ENCODE measurements around the gene KRT33B. TPM values are rescaled to one million over a fixed set of nuclear protein-coding genes. Genes with fewer than 3 reads are reported as not detected.

The KRT33B gene
- total RNA-seq, 1 experiment from 2014 or later = not detected

DNA sequence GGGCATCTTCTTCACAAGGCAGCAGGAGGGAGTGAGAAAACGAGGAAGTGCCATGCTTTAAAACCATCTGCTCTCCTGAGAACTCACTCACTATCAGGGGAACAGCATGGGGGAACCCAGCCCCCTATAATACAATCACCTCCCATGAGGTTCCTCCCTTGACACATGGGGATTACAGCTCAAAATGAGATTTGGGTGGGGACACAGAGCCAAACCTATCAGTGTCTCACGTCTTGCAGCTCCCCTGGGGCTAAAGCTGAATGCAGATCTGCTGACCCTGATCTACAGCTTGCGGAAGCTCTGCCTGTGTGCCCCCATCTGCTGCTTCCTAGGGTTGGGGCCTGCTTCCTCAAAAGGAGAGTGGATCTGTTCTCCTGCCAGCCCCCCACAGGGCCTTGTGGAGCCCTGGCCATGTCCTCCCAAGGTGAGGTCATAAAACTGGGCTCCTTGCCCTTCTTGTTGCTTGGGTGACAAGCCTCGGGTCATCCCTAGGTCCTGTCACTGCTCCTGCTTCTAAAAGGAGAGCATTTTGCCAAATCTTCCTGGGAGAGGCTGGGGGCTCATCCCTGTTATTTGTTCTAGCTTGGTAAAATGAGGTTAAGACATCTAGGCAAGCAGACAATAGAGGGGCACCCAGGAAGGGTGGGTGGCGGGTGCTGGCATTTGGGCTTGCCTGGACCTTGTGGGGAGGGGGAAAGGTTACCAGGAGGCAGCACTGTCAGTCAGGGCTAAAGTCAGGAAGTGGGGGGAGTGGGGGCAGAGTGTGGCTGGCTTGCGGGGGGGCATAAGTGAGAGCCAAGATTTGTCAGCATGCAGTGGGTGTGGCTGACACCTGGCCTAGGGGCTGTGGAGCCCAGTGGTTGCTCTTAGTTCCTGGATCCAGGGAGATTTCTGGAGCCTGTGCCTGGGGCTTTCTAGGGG lies 35.0 kb downstream of the KRT33B start:
- H3K23ac ChIP-seq (ENCODE audit: insufficient read length, low read depth, low read length) = no peak overlapping the region
- H3K27ac ChIP-seq (ENCODE audit: insufficient read length, low read depth, low read length) = no peak overlapping the region
- no peak for DNase-seq
- TF ChIP-seq, protein P1, sequence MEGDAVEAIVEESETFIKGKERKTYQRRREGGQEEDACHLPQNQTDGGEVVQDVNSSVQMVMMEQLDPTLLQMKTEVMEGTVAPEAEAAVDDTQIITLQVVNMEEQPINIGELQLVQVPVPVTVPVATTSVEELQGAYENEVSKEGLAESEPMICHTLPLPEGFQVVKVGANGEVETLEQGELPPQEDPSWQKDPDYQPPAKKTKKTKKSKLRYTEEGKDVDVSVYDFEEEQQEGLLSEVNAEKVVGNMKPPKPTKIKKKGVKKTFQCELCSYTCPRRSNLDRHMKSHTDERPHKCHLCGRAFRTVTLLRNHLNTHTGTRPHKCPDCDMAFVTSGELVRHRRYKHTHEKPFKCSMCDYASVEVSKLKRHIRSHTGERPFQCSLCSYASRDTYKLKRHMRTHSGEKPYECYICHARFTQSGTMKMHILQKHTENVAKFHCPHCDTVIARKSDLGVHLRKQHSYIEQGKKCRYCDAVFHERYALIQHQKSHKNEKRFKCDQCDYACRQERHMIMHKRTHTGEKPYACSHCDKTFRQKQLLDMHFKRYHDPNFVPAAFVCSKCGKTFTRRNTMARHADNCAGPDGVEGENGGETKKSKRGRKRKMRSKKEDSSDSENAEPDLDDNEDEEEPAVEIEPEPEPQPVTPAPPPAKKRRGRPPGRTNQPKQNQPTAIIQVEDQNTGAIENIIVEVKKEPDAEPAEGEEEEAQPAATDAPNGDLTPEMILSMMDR (conservative IDR thresholded peaks at IDR 0.05) = no peak
- Mint-ChIP-seq H3K9me3 (no peaks in the 10 kb centered on the region; a peak in 2 of 5 replicates), H3K4me1 (peaks cover 0 to 9% of the 10 kb centered on the region in 2 experiments; a peak in 3 of 4 replicates), H3K27ac (no peak overlapping the region), H3K4me3 (no peak overlapping the region), H3K36me3 (ENCODE audit: insufficient read depth in 1 of 3, low read depth in 3 of 3) (no peaks in the 10 kb centered on the region; a peak in 1 of 7 replicates), H3K27me3 (ENCODE audit: low read depth) (peaks cover 5% of the 10 kb centered on the region)
- H3K4me1 ChIP-seq (ENCODE audit: insufficient read depth, low read length) = no peaks in the 10 kb centered on the region
- H3T11ph ChIP-seq (ENCODE audit: low read length) = no peak overlapping the region
- H4K8ac ChIP-seq (replicated peaks; ENCODE audit: insufficient read length, low read depth, low read length) = no peak overlapping the region
- H2BK120ac ChIP-seq (ENCODE audit: low read depth, low read length, poor library complexity, severe bottlenecking) = no peak overlapping the region
- no peaks in the 10 kb centered on the region for H3K79me2 ChIP-seq (ENCODE audit: insufficient read depth, low read length)
- H3K27me3 ChIP-seq (ENCODE audit: insufficient read depth, low read length) = no peaks in the 10 kb centered on the region
- no CpG with 5 or more reads among the region's 6 CpGs for WGBS (ENCODE audit: extremely low coverage, insufficient read length, low lambda C conversion rate)
- no peak overlapping the region for H4K91ac ChIP-seq (ENCODE audit: insufficient read length, low read depth, low read length)
- no peak overlapping the region for H3K4ac ChIP-seq (ENCODE audit: low read depth, low read length)
- no peaks in the 10 kb centered on the region for H3K79me1 ChIP-seq (ENCODE audit: insufficient read depth, low read depth, low read length, poor library complexity, severe bottlenecking)
- H2AFZ ChIP-seq (ENCODE audit: low read length) = no peak overlapping the region
- H3K18ac ChIP-seq (ENCODE audit: insufficient read length, low read depth, low read length) = no peak overlapping the region
- H2AK5ac ChIP-seq (ENCODE audit: insufficient read length, low read length) = no peak overlapping the region
- H3K9me3 ChIP-seq (ENCODE audit: control insufficient read depth, low read depth, low read length) = no peaks in the 10 kb centered on the region
- H2BK5ac ChIP-seq (ENCODE audit: insufficient read length, low read length) = no peak overlapping the region
- no peak overlapping the region for H2BK12ac ChIP-seq (ENCODE audit: insufficient read length, low read depth, low read length)
- no peaks in the 10 kb centered on the region for H3K23me2 ChIP-seq (ENCODE audit: insufficient read length, low read depth, low read length, poor library complexity, severe bottlenecking)
- no peak overlapping the region for H3K56ac ChIP-seq (ENCODE audit: insufficient read length, low read depth, low read length)
- H4K20me1 ChIP-seq (ENCODE audit: control insufficient read depth, insufficient read depth, insufficient read length) = no peaks in the 10 kb centered on the region
- H3K9ac ChIP-seq (ENCODE audit: extremely low read depth, insufficient read length, low read length) = no peak overlapping the region
- H4K5ac ChIP-seq (ENCODE audit: insufficient read length, low read depth, low read length) = no peak overlapping the region
- no peak overlapping the region for H3K14ac ChIP-seq (ENCODE audit: insufficient read depth, low read length)
- no peak overlapping the region for H3K4me2 ChIP-seq (ENCODE audit: insufficient read depth, insufficient read length, low read length)
- no peak overlapping the region for H2BK20ac ChIP-seq (ENCODE audit: low read depth, low read length, poor library complexity, severe bottlenecking)
- H2BK15ac ChIP-seq (ENCODE audit: low read depth, low read length) = no peak overlapping the region

All from H9 (cell line).